Sigmoid colon (tissue), 7 donors: ENCODE data around the gene LRRC36. TPM values are rescaled to one million over a fixed set of nuclear protein-coding genes. Genes with fewer than 3 reads are reported as not detected.
A peak's percentile ranks its signal among the peaks of the same experiment; 100 is the strongest.

Source experiments
- DNase-seq: peaks from one replicate; pipeline ENCODE4 v3.0.0-alpha.2; 2019
- H3K27ac ChIP-seq, 4 donors: fragments of 200-600 bp; sonication (generic); one replicate each; pipeline ENCODE4 v1.5.1; 2016 to 2019; ENCODE audit warnings: mild to moderate bottlenecking in 1 of 4
- H3K27me3 ChIP-seq, 3 donors: fragments of 200-600 bp; sonication (generic); one replicate each; pipeline ENCODE4 v1.5.1; 2019; ENCODE audit warnings: mild to moderate bottlenecking in 1 of 3
- H3K36me3 ChIP-seq, 4 donors: fragments of 200-600 bp; sonication (generic); one replicate each; pipeline ENCODE4 v1.5.1; 2016 to 2019
- H3K4me1 ChIP-seq, 4 donors: fragments of 200-600 bp; sonication (generic); one replicate each; pipeline ENCODE4 v1.5.1; 2017 to 2019
- H3K4me3 ChIP-seq, 4 donors: fragments of 200-600 bp; sonication (generic); one replicate each; pipeline ENCODE4 v1.5.1; 2017 to 2019; ENCODE audit warnings: mild to moderate bottlenecking in 2 of 4, moderate library complexity in 1 of 4
- H3K9me3 ChIP-seq, 4 donors: fragments of 200-600 bp in 3 of 4; sonication (generic) in 3 of 4; one replicate each; pipeline versions ENCODE4 v1.5.1 to v1.6.1; 2013 to 2019
- CTCF ChIP-seq, 4 experiments: fragments of 450-650 bp in 3 of 4; fragments of 200-600 bp in 1 of 4; IDR thresholded peaks; one replicate each; pipeline ENCODE4 v1.5.1; 2016 to 2019; ENCODE audit warnings: antibody characterized with exemption in 4 of 4, mild to moderate bottlenecking in 3 of 4, moderate library complexity in 2 of 4
- EP300 ChIP-seq, 4 donors: sonication (generic); formaldehyde crosslinking; IDR thresholded peaks; one replicate each; pipeline ENCODE4 v1.6.1; 2017; ENCODE audit warnings: antibody characterized with exemption in 4 of 4
- POLR2A ChIP-seq, 2 donors: fragments of 450-650 bp; IDR thresholded peaks; one replicate each; pipeline ENCODE4 v1.6.1; 2016; ENCODE audit warnings: antibody characterized with exemption in 2 of 2, mild to moderate bottlenecking in 2 of 2, moderate library complexity in 2 of 2
- POLR2AphosphoS5 ChIP-seq, 4 donors: sonication (generic); formaldehyde crosslinking; IDR thresholded peaks; one replicate each; pipeline ENCODE4 v1.6.1; 2017; ENCODE audit warnings: antibody characterized with exemption in 4 of 4
- WGBS, 2 donors: extraction: QIAGEN DNeasy Blood & Tissue Kit; methylation state at CpG; one replicate each; pipeline ENCODE4 v1.1.7; 2013; 5-methylcytosine and 5-hydroxymethylcytosine counted together
- intact Hi-C: fragments of 100-400 bp; cut with DNase I; formaldehyde crosslinking; loops from one replicate; pipeline ENCODE4 v1.15.1; 2023
- polyA plus RNA-seq, 3 donors: library from polyadenylated mRNA; stranded (reverse); fragments of 200-250 nt; gene quantifications; one replicate each; pipeline ENCODE4 v1.2.3, GENCODE V29; 2013
- total RNA-seq, 4 donors: library from RNA; depleted of rRNA; stranded (reverse); fragments of >200 nt; gene quantifications; one replicate each; pipeline ENCODE4 v1.1.0, GENCODE V29; 2016
- donor health status: healthy with polysubstance abuse.
- donor health status: Bipolar disorder and iron deficiency.
- donor health status: healthy.

The LRRC36 gene
- total and polyA plus RNA-seq, 7 donors, result 0.55 to 0.74 TPM; not detected in 5

GRCh38 chr16:67429053-67429798, 102.6 kb downstream of the LRRC36 start:
- Histone ChIP-seq H3K27me3 (peaks cover 6 to 44% (median 11%) of the 10 kb centered on the region in 3 donors), H3K4me1 (peaks cover 0 to 27% (median 26%) of the 10 kb centered on the region in 4 donors), H3K27ac (peak overlapping the region in 1 of 4 donors; percentile 62), H3K4me3 (no peak overlapping the region), H3K36me3 (no peaks in the 10 kb centered on the region), H3K9me3 (no peaks in the 10 kb centered on the region)
- intact Hi-C loops, result no loop called here
- DNase-seq, result no peak
- TF ChIP-seq CTCF (IDR thresholded peaks at IDR 0.05) (no peak), POLR2A (IDR thresholded peaks at IDR 0.05) (no peak), EP300 (IDR thresholded peaks at IDR 0.05) (no peak), POLR2AphosphoS5 (IDR thresholded peaks at IDR 0.05) (peak in 1 of 4 donors; percentile 14)
- WGBS, 2 donors, result 76 to 79% methylated on average over 3 of the region's 3 CpGs

- Histone ChIP-seq H3K27ac (peak overlapping the region in 1 of 4 donors; percentile 62), H3K4me3 (peak overlapping the region; percentile 34 to 55 (median 48)), H3K27me3 (peaks cover 6 to 37% (median 11%) of the 10 kb centered on the region in 3 donors), H3K9me3 (no peaks in the 10 kb centered on the region), H3K36me3 (no peaks in the 10 kb centered on the region), H3K4me1 (peaks cover 0 to 27% (median 26%) of the 10 kb centered on the region in 4 donors)
- WGBS, 2 donors, result 12 to 35% methylated on average over 13 of the region's 13 CpGs
- TF ChIP-seq CTCF (IDR thresholded peaks at IDR 0.05) (no peak), POLR2A (IDR thresholded peaks at IDR 0.05) (peak in 1 of 2 donors; percentile 60)
- intact Hi-C loops, result no loop called here
- DNase-seq, result no peak
Measured at GRCh38 chr16:67429799-67430503, 103.3 kb downstream of the LRRC36 start.

GRCh38 chr16:67430504-67430976, 103.9 kb downstream of the LRRC36 start:
- intact Hi-C loops, result no loop called here
- Histone ChIP-seq H3K27me3 (peaks cover 6 to 34% (median 11%) of the 10 kb centered on the region in 3 donors), H3K27ac (peak overlapping the region; percentile 46 to 62 (median 59)), H3K4me1 (peaks cover 0 to 27% (median 26%) of the 10 kb centered on the region in 4 donors), H3K36me3 (no peaks in the 10 kb centered on the region), H3K9me3 (no peaks in the 10 kb centered on the region), H3K4me3 (peak overlapping the region; percentile 34 to 55 (median 48))
- WGBS, 2 donors, result 1% methylated on average over 53 of the region's 53 CpGs
- TF ChIP-seq CTCF (IDR thresholded peaks at IDR 0.05) (no peak), POLR2A (IDR thresholded peaks at IDR 0.05) (no peak), EP300 (IDR thresholded peaks at IDR 0.05) (no peak), POLR2AphosphoS5 (IDR thresholded peaks at IDR 0.05) (no peak)
- no peak for DNase-seq

- H3K27me3 ChIP-seq, result peaks cover 6 to 33% (median 11%) of the 10 kb centered on the region in 3 donors
- H3K9me3 ChIP-seq, result no peaks in the 10 kb centered on the region
- no peak for TF ChIP-seq POLR2A (IDR thresholded peaks at IDR 0.05)
- no peak for TF ChIP-seq CTCF (IDR thresholded peaks at IDR 0.05)
- no peak for TF ChIP-seq POLR2AphosphoS5 (IDR thresholded peaks at IDR 0.05)
- TF ChIP-seq EP300 (IDR thresholded peaks at IDR 0.05), result no peak
- peak within 1 kb of the TSS; percentile 46 to 62 (median 59) for H3K27ac ChIP-seq
- intact Hi-C loops, result no loop called here
- 1% methylated on average over 87 of the region's 87 CpGs for WGBS, 2 donors
- no peaks in the 10 kb centered on the region for H3K36me3 ChIP-seq
- H3K4me1 ChIP-seq, result peaks cover 0 to 27% (median 26%) of the 10 kb centered on the region in 4 donors
- no peak for DNase-seq
- peak within 1 kb of the TSS; percentile 34 to 55 (median 48) for H3K4me3 ChIP-seq
Measured at GRCh38 chr16:67430977-67431774, 104.6 kb downstream of the LRRC36 start, which contains the start of gene HSD11B2. Gene HSD11B2 (plus strand): TSS chr16:67431121. CDS start chr16:67431249, 128 bp downstream.
